T-helper 2 cell treated with Interferon-gamma antibody and Interleukin-4, amounts not matched to agents 5 μg/mL and 100 μg/mL, for 36 hours (primary cell): ENCODE results near the gene LYZL6.

Experiments
- DNase-seq: peaks from one replicate; pipeline ENCODE4 v3.0.0; 2021; ENCODE audit warnings: low spot score
- H3K27ac Mint-ChIP-seq: one replicate; pipeline ENCODE4 v1.8.0; 2021; ENCODE audit warnings: mild to moderate bottlenecking, mixed read lengths
- H3K27me3 Mint-ChIP-seq: one replicate; pipeline ENCODE4 v1.8.0; 2021; ENCODE audit warnings: low read depth, mixed read lengths
- H3K36me3 Mint-ChIP-seq: one replicate; pipeline ENCODE4 v1.8.0; 2021; ENCODE audit warnings: low read depth, mixed read lengths
- H3K4me1 Mint-ChIP-seq: one replicate; pipeline ENCODE4 v1.8.0; 2021; ENCODE audit warnings: low read depth, mixed read lengths
- H3K4me3 Mint-ChIP-seq: one replicate; pipeline ENCODE4 v1.8.0; 2022; ENCODE audit warnings: mild to moderate bottlenecking, moderate library complexity, mixed read lengths
- H3K9me3 Mint-ChIP-seq: one replicate; pipeline ENCODE4 v1.8.0; 2021; ENCODE audit warnings: mixed read lengths

LYZL6 gene

GRCh38 chr17:35931794-35932425 lies 11.6 kb downstream of the LYZL6 start:
- Mint-ChIP-seq H3K36me3 (peaks cover 7% of the 10 kb centered on the region), H3K27ac (no peak overlapping the region), H3K9me3 (no peaks in the 10 kb centered on the region), H3K4me1 (peaks cover 22% of the 10 kb centered on the region), H3K4me3 (no peak overlapping the region), H3K27me3 (peaks cover 14% of the 10 kb centered on the region)
- DNase-seq, result no peak

- peaks cover 14% of the 10 kb centered on the region for H3K27me3 Mint-ChIP-seq
- H3K9me3 Mint-ChIP-seq, result no peaks in the 10 kb centered on the region
- peak; percentile 90 for DNase-seq
- peak within 1 kb of the TSS; percentile 83 for H3K27ac Mint-ChIP-seq
- H3K4me3 Mint-ChIP-seq, result peak within 1 kb of the TSS; percentile 91
- H3K36me3 Mint-ChIP-seq, result peaks cover 13% of the 10 kb centered on the region
- peaks cover 22% of the 10 kb centered on the region for H3K4me1 Mint-ChIP-seq
Observed at GRCh38 chr17:35930211-35931065, 13.1 kb downstream of the LYZL6 start, which contains the start of gene RDM1. RDM1 (minus strand) TSS chr17:35930773; CDS start chr17:35930727, 46 bp downstream.

- Mint-ChIP-seq H3K36me3 (peaks cover 28% of the 10 kb centered on the region), H3K4me3 (peak overlapping the region; percentile 6), H3K9me3 (no peaks in the 10 kb centered on the region), H3K27ac (no peak overlapping the region), H3K27me3 (peaks cover 3% of the 10 kb centered on the region), H3K4me1 (peaks cover 27% of the 10 kb centered on the region)
- DNase-seq, result no peak
Observed at GRCh38 chr17:35927714-35928113, 15.8 kb downstream of the LYZL6 start.

GRCh38 chr17:35923609-35924114 lies 19.9 kb downstream of the LYZL6 start:
- Mint-ChIP-seq H3K36me3 (peaks cover 55% of the 10 kb centered on the region), H3K4me1 (peaks cover 39% of the 10 kb centered on the region), H3K4me3 (no peak overlapping the region), H3K9me3 (no peaks in the 10 kb centered on the region), H3K27ac (no peak overlapping the region), H3K27me3 (no peaks in the 10 kb centered on the region)
- no peak for DNase-seq

- Mint-ChIP-seq H3K4me3 (peak overlapping the region; percentile 61), H3K27me3 (no peaks in the 10 kb centered on the region), H3K36me3 (peaks cover 59% of the 10 kb centered on the region), H3K4me1 (peaks cover 38% of the 10 kb centered on the region), H3K27ac (peak overlapping the region; percentile 72), H3K9me3 (no peaks in the 10 kb centered on the region)
- no peak for DNase-seq
Observed at GRCh38 chr17:35920229-35920628, 23.3 kb downstream of the LYZL6 start.

- Mint-ChIP-seq H3K36me3 (peaks cover 50% of the 10 kb centered on the region), H3K27me3 (no peaks in the 10 kb centered on the region), H3K4me1 (peaks cover 35% of the 10 kb centered on the region), H3K27ac (no peak overlapping the region), H3K4me3 (no peak overlapping the region), H3K9me3 (no peaks in the 10 kb centered on the region)
- DNase-seq, result no peak
Observed at GRCh38 chr17:35918665-35919064, 24.8 kb downstream of the LYZL6 start.

- no peaks in the 10 kb centered on the region for H3K9me3 Mint-ChIP-seq
- H3K27ac Mint-ChIP-seq, result no peak overlapping the region
Observed at GRCh38 chr17:35917519-35918213, 25.8 kb downstream of the LYZL6 start.

GRCh38 chr17:35915153-35915964 lies 28.2 kb downstream of the LYZL6 start:
- Mint-ChIP-seq H3K27ac (no peak overlapping the region), H3K36me3 (peaks cover 31% of the 10 kb centered on the region), H3K4me1 (peaks cover 22% of the 10 kb centered on the region), H3K9me3 (no peaks in the 10 kb centered on the region), H3K27me3 (no peaks in the 10 kb centered on the region), H3K4me3 (no peak overlapping the region)
- DNase-seq, result no peak

More at GRCh38 chr17:35917519-35918213, 25.8 kb downstream of the LYZL6 start:
- Mint-ChIP-seq H3K4me3 (no peak overlapping the region), H3K36me3 (peaks cover 46% of the 10 kb centered on the region), H3K4me1 (peaks cover 35% of the 10 kb centered on the region), H3K27me3 (no peaks in the 10 kb centered on the region)
- DNase-seq, result no peak

GRCh38 chr17:35914354-35914753 lies 29.2 kb downstream of the LYZL6 start:
- peaks cover 22% of the 10 kb centered on the region for H3K36me3 Mint-ChIP-seq
- no peak overlapping the region for H3K27ac Mint-ChIP-seq
- H3K9me3 Mint-ChIP-seq, result no peaks in the 10 kb centered on the region
- no peak for DNase-seq
- no peak overlapping the region for H3K4me3 Mint-ChIP-seq
- H3K27me3 Mint-ChIP-seq, result no peaks in the 10 kb centered on the region
- H3K4me1 Mint-ChIP-seq, result peaks cover 12% of the 10 kb centered on the region

GRCh38 chr17:35913609-35914008 lies 29.9 kb downstream of the LYZL6 start:
- H3K36me3 Mint-ChIP-seq, result peaks cover 19% of the 10 kb centered on the region
- H3K4me1 Mint-ChIP-seq, result peaks cover 8% of the 10 kb centered on the region
- no peaks in the 10 kb centered on the region for H3K9me3 Mint-ChIP-seq
- H3K27me3 Mint-ChIP-seq, result no peaks in the 10 kb centered on the region
- DNase-seq, result no peak
- H3K27ac Mint-ChIP-seq, result no peak overlapping the region
- no peak overlapping the region for H3K4me3 Mint-ChIP-seq

GRCh38 chr17:35912942-35913341 lies 30.6 kb downstream of the LYZL6 start:
- Mint-ChIP-seq H3K27ac (no peak overlapping the region), H3K36me3 (peaks cover 13% of the 10 kb centered on the region), H3K27me3 (no peaks in the 10 kb centered on the region), H3K4me1 (peaks cover 4% of the 10 kb centered on the region), H3K9me3 (no peaks in the 10 kb centered on the region), H3K4me3 (no peak overlapping the region)
- DNase-seq, result no peak

- no peaks in the 10 kb centered on the region for H3K27me3 Mint-ChIP-seq
- H3K27ac Mint-ChIP-seq, result no peak overlapping the region
- no peaks in the 10 kb centered on the region for H3K9me3 Mint-ChIP-seq
- peaks cover 9% of the 10 kb centered on the region for H3K36me3 Mint-ChIP-seq
- H3K4me1 Mint-ChIP-seq, result peaks cover 4% of the 10 kb centered on the region
- no peak overlapping the region for H3K4me3 Mint-ChIP-seq
- DNase-seq, result no peak
Observed at GRCh38 chr17:35912339-35912912, 31.1 kb downstream of the LYZL6 start.

GRCh38 chr17:35909408-35909807 lies 34.1 kb downstream of the LYZL6 start:
- H3K4me3 Mint-ChIP-seq, result no peak overlapping the region
- no peaks in the 10 kb centered on the region for H3K4me1 Mint-ChIP-seq
- DNase-seq, result no peak
- no peaks in the 10 kb centered on the region for H3K27me3 Mint-ChIP-seq
- no peak overlapping the region for H3K27ac Mint-ChIP-seq
- no peaks in the 10 kb centered on the region for H3K9me3 Mint-ChIP-seq
- peaks cover 2% of the 10 kb centered on the region for H3K36me3 Mint-ChIP-seq
